ENCODE data around the gene KDM4B. TPM values are rescaled to one million over a fixed set of nuclear protein-coding genes. Genes with fewer than 3 reads are reported as not detected.

Gene KDM4B
- total and polyA plus RNA-seq, 2 of the 8 experiments (the other 6 are each of a cell fraction or from before 2014, with no cell fraction given), result 12.0 to 31.9 TPM

DNA sequence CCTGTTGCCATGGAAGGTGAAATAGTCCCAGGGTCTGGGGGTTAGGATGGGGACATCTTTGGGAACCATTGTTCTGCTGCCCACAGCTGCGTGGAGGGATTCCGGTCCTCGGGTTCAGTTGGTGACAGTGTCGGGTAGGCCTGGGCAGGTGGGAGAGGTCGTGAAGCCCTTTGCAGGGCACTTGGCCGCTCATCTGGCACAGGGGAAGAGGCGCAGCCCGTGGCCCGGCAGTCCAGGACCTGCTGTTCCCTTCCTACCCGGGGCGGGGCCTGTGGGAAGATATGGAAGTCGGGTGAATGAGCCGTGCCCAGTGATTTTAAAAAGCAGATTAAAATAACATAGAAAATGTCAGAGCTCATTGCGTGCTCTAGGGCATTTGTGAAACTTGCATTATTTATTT lies 44.8 kb downstream of the KDM4B start:
- no peak overlapping the region for H3K18ac ChIP-seq (ENCODE audit: extremely low read depth, low read length)
- H3K27me3 ChIP-seq (replicated peaks in 1 of 4; ENCODE audit: control insufficient read depth in 3 of 4, extremely low read depth in 1 of 4, insufficient read depth in 3 of 4, low read length in 3 of 4), result no peaks in the 10 kb centered on the region
- H2BK120ac ChIP-seq (replicated peaks; ENCODE audit: low read depth, low read length), result no peak overlapping the region
- H4K91ac ChIP-seq (replicated peaks; ENCODE audit: insufficient read length, low read length), result no peak overlapping the region
- H3K23me2 ChIP-seq (ENCODE audit: low read depth, low read length), result peaks cover under 1% of the 10 kb centered on the region; the same call in 1 of the 2 replicates
- H3K9me3 ChIP-seq (ENCODE audit: insufficient read depth in 2 of 2, low read depth in 1 of 2, low read length in 1 of 2), result peaks cover 0 to 3% of the 10 kb centered on the region in 2 experiments; a peak in 2 of 4 replicates
- H3K79me1 ChIP-seq (ENCODE audit: low read depth, low read length), result peaks cover 18% of the 10 kb centered on the region
- H3K4ac ChIP-seq (replicated peaks; ENCODE audit: insufficient read length, low read depth, low read length), result no peak overlapping the region
- H3K4me2 ChIP-seq (ENCODE audit: insufficient read depth in 1 of 2, low read depth in 2 of 2, low read length in 2 of 2), result no peak overlapping the region
- 92% methylated on average over 14 of the region's 14 CpGs; no CpG with 5 or more reads in 1 of the 2 experiments for WGBS, 2 experiments (ENCODE audit: extremely low coverage in 1 of 2, insufficient coverage in 1 of 2, insufficient read length in 1 of 2, insufficient replicate concordance in 2 of 2, low coverage in 1 of 2, low lambda C conversion rate in 2 of 2, missing lambda C conversion rate in 1 of 2)
- no peak overlapping the region for H3K4me3 ChIP-seq (ENCODE audit: extremely low read depth in 1 of 4, insufficient read depth in 2 of 4, low read depth in 3 of 4, low read length in 4 of 4)
- H3K36me3 ChIP-seq (ENCODE audit: control insufficient read depth in 2 of 4, insufficient read depth in 4 of 4, low read length in 3 of 4), result peaks cover 0 to 10% (median 6%) of the 10 kb centered on the region in 4 experiments; a peak in 5 of 8 replicates
- H3K4me1 ChIP-seq (replicated peaks in 1 of 4; ENCODE audit: control insufficient read depth in 3 of 4, insufficient read depth in 4 of 4, low read length in 3 of 4), result no peaks in the 10 kb centered on the region
- H3K9ac ChIP-seq (replicated peaks in 1 of 4; ENCODE audit: extremely low read depth in 1 of 4, low read depth in 3 of 4, low read length in 3 of 4), result no peak overlapping the region
- peaks cover 7 to 11% of the 10 kb centered on the region in 2 experiments for H4K20me1 ChIP-seq (replicated peaks in 1 of 2; ENCODE audit: control insufficient read depth in 1 of 2, insufficient read depth in 2 of 2, low read length in 2 of 2)
- H4K8ac ChIP-seq (ENCODE audit: extremely low read depth, insufficient read depth, low read length), result no peak overlapping the region
- no peak overlapping the region for H2BK5ac ChIP-seq (ENCODE audit: low read depth, low read length)
- no peak overlapping the region for H2BK15ac ChIP-seq (ENCODE audit: low read length)
- H4K5ac ChIP-seq (ENCODE audit: insufficient read length, low read depth, low read length), result no peak overlapping the region
- H3K14ac ChIP-seq (ENCODE audit: insufficient read length), result no peak overlapping the region
- POLR2A ChIA-PET (ENCODE audit: partially characterized antibody), result no interaction called here
- no peak overlapping the region for H3K23ac ChIP-seq (ENCODE audit: insufficient read length)
- no peak overlapping the region for H2BK12ac ChIP-seq (ENCODE audit: low read depth, low read length)
- DNase-seq (ENCODE audit: low read depth in 1 of 2, low spot score in 2 of 2), result no peak
- H3K79me2 ChIP-seq (ENCODE audit: control insufficient read depth in 1 of 2, insufficient read depth in 2 of 2, low read length in 2 of 2), result peaks cover 0 to 40% of the 10 kb centered on the region in 2 experiments; a peak in 1 of 4 replicates
- H3K27ac ChIP-seq (ENCODE audit: low read depth, low read length), result no peak overlapping the region; the same call in 1 of the 2 replicates
- H2AK5ac ChIP-seq (ENCODE audit: low read depth, low read length), result no peak overlapping the region
- no peak overlapping the region for H2BK20ac ChIP-seq (ENCODE audit: low read length)
- CTCF ChIA-PET (ENCODE audit: partially characterized antibody), result interaction anchor here (8.9 to 9.1 kb wide), 2 partner anchors 11 to 14 kb away, joined by 70 to 126 read pairs; no protein-coding TSS in a partner anchor
- no peak overlapping the region for H2AFZ ChIP-seq (ENCODE audit: low read length)
- no peak overlapping the region for H3K56ac ChIP-seq (replicated peaks; ENCODE audit: insufficient read length, low read depth, low read length)
- FAIRE-seq, result no peak
- TF ChIP-seq CTCF (IDR thresholded peaks at IDR 0.05; ENCODE audit: control extremely low read depth in 1 of 3, insufficient read depth in 1 of 3, low read depth in 1 of 3, low read length in 3 of 3), result no peak
